Thyroid gland (tissue), 4 donors: Measurements from ENCODE around the gene ABI1.

ENCODE experiments used
- POLR2A ChIP-seq, 2 donors: fragments of 450-650 bp; IDR thresholded peaks; one replicate each; pipeline ENCODE4 v1.6.1; 2017; ENCODE audit warnings: antibody characterized with exemption in 2 of 2, mild to moderate bottlenecking in 2 of 2, moderate library complexity in 1 of 2
- TF ChIP-seq, protein P1 (sequence below), 6 experiments: fragments of 200-600 bp in 3 of 6; fragments of 450-650 bp in 3 of 6; sonication (generic) in 3 of 6; IDR thresholded peaks; one replicate each; pipeline ENCODE4 v1.5.1; 2016 to 2019; ENCODE audit warnings: antibody characterized with exemption in 6 of 6, mild to moderate bottlenecking in 2 of 6, inconsistent platforms in 1 of 6, moderate library complexity in 1 of 6

DNA sequence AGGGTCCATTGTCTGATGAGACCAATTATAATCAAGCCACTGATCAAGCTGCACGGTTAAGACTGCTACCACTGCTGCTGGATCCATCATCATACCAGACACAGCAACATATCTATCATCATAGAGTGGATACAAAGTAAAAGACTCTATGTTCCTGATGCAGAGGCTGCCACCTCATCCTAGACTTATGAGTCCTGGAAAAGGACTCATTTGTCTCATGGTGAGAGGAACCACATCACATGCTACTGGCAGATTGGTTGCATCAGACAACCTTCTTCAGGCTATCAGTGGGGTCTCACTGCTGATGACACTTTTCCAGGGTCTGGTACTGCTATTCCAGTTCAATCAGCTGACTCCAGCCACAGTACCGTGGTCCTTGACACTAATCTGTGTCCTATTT lies 79.0 kb downstream of the ABI1 start:
- TF ChIP-seq, protein P1, sequence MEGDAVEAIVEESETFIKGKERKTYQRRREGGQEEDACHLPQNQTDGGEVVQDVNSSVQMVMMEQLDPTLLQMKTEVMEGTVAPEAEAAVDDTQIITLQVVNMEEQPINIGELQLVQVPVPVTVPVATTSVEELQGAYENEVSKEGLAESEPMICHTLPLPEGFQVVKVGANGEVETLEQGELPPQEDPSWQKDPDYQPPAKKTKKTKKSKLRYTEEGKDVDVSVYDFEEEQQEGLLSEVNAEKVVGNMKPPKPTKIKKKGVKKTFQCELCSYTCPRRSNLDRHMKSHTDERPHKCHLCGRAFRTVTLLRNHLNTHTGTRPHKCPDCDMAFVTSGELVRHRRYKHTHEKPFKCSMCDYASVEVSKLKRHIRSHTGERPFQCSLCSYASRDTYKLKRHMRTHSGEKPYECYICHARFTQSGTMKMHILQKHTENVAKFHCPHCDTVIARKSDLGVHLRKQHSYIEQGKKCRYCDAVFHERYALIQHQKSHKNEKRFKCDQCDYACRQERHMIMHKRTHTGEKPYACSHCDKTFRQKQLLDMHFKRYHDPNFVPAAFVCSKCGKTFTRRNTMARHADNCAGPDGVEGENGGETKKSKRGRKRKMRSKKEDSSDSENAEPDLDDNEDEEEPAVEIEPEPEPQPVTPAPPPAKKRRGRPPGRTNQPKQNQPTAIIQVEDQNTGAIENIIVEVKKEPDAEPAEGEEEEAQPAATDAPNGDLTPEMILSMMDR (IDR thresholded peaks at IDR 0.05) = no peak
- no peak for TF ChIP-seq POLR2A (IDR thresholded peaks at IDR 0.05)
